DMS53 (cell line): ENCODE measurements around the gene FRMD4A.
"Not testable (repeated sequence)": the region's sequence is repeated elsewhere in the genome, so short reads cannot be mapped to it uniquely, and the experiment has no call there.

Experiments
- DNase-seq: peaks from one replicate; lab custom pipeline; 2025; lab: John Stamatoyannopoulos, UW

The FRMD4A gene

DNA sequence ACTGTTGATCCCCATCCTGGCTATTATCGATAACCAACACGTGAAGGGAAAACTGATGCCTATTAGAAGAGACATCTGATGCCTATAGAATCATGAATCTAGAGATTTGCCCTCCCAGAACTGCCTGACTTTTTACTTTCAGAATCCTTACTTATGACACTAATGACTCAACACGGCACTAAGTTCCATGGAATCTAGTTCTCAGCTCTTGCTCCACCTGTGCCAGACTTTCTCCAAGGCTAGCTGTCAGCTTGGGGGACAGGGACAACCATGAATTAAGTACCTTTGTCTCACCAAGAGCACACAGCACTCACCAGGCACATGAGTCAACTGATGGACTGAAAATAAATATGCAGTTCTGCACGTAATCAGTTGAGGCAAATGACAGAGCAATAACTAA is 184.2 kb downstream of the FRMD4A start:
- DNase-seq = no peak

DNA sequence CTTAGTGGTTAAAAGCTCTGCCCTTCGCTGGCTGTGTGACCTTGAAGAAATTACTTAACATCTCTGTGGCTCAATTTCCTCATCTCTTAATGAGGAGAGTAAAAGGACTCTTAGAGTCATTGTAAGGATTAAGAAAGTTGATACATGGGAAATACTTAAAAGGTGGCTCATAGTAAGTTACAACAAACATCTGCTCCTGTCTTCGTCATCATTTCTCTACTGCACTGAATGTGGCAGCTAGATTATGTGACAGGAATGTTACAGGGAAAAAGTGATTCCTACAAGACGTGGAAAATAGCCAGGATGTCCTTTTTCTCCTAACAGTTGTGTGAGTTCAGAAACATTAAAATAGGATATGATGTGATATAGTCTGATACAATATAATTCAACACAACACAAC is 184.7 kb downstream of the FRMD4A start:
- DNase-seq = no peak

DNA sequence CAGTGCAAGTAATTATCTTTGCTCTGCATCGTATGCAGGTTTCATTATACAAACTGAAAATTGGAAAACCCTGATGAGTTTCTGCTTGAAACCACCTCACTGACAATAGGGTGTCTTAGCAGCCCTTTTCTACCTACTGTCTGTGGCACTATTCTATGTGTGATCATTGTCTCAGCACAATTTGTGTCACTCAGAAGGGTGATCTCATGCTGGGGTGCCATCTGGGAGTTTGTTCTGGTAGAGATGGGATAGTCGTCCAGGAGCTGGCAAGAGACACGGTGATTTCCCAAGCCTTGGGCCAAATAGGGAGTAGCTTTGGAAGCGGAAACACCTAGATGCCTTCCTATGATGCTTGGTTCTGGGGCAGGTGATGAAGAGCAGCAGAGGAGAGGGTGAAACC is 186.3 kb downstream of the FRMD4A start:
- DNase-seq = no peak

DNA sequence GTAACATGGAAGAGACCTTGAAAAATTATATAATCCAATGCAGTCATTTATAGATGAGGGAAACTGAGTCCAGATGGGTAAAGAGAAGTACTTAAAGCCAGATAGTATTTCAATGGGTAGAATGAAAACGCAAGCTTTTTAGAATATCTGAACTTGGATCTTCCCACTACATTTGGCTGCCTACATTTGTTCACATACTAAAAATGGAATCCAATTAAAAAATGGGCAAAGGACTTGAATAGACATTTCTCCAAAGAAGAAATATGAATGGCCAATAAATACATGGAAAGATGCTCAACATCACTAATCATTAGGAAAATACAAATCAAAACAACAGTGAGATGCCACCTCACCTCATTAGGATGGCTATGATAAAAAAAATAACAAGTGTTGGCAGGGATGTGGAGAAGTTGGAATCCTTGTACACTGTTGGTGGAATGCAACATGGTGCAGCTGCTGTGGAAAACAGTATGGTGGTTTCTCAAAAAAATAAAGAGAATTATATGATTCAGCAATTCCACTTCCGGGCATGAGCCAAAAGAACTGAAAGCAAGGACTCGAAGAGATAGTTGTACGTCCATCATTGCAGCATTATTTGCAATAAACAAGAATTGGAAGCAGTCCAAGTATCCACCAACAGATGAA is 188.0 kb downstream of the FRMD4A start:
- DNase-seq = no peak

GRCh38 chr10:14141283-14141682 is 189.4 kb downstream of the FRMD4A start:
- DNase-seq = no peak

GRCh38 chr10:14137391-14137790 is 193.3 kb downstream of the FRMD4A start:
- DNase-seq = no peak

- not testable (repeated sequence) for DNase-seq
Observed at GRCh38 chr10:14135196-14135595, 195.5 kb downstream of the FRMD4A start.

DNA sequence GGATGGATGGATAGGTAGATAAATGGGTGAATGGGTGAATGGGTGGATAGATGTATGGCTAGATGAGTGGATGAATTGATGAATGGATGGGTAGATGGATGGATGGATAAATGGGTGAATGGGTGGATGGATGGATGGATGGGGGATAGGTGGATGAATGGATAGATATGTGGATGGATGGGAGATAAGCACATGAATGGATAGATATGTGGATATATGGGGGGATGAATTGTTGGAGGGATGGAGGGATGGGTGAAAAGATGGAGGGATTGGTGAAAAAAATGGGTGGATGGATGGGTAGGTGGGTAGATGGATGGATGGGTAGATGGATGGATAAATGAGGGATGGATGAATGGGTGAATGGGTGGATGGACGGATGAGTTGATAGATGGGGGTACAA is 196.4 kb downstream of the FRMD4A start:
- DNase-seq = no peak

DNA sequence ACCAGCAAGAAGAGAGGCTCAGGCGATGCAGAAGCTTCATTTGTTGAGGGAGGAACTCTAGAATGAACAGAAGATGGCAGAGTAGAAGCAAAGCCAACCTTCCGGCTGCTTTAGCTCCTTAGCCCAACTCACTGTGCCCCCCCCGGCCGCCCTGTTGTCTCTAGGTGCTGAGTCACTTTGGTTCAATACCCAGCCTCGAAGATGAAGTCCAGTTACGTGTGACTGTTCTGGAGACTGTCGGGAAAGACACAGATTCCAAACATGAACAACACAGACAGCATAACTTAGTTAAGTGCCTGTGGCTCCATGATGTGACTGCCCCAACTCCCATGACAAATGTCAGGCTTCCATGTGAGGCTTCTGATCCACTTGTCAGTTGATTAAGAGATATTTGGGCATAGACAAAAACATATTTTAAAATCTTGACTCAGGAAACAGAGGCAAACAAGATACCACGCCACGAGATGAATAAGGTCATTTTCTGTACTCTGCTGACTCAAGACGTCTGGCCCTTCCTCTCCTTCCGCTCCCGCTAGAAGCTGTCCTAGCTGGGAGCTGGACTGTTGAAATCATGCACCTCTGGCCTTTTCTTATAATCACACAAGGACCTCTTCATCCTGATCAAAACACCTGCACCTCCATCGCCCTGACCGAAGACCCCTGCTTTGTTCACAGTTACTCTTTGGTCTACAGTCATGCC is 199.3 kb downstream of the FRMD4A start:
- DNase-seq = no peak

- DNase-seq = no peak
Observed at GRCh38 chr10:14129770-14130169, 201.0 kb downstream of the FRMD4A start.

DNA sequence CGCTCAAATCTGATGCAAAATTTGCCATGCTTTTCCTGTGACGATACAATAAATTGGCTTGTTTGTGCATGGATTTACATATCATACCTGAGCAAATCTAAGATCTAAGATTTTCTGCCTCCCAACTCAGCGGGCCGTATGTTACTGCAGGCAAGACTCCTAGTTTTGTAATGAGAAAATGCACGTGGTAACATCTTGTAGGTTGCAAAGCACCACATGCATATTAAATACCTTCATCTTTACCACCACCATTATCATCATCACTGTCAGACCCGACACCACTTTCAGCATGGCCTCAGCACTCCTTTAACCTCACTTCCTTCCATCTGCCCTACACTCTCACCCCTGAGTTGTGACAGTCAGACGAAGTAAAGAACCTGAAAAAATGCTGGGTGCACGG is 202.2 kb downstream of the FRMD4A start:
- DNase-seq = no peak

- DNase-seq = peak; percentile 47
Observed at GRCh38 chr10:14126697-14127440, 203.9 kb downstream of the FRMD4A start.

DNA sequence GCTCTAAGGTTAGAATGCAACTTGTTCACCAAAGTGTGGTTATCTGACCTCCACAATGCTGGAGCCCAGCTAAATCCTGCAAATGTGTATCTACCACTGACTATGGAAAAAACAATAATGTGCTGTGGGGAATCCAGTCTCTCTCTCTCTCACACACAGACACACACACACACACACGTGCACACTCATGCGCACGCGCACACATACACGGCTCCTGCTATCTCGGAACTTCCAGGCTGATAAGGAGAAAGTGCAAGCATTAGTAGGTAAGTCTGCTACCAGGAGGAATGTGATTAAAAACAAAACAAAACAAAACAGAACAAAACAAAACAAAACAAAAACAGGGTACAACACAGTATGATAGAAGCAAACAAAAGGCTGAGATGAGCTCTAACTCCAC is 205.2 kb downstream of the FRMD4A start:
- DNase-seq = no peak

- no peak for DNase-seq
Observed at GRCh38 chr10:14124941-14125340, 205.8 kb downstream of the FRMD4A start.

- no peak for DNase-seq
Observed at GRCh38 chr10:14123139-14123538, 207.6 kb downstream of the FRMD4A start.

GRCh38 chr10:14120812-14121211 is 209.9 kb downstream of the FRMD4A start:
- no peak for DNase-seq

GRCh38 chr10:14118953-14119352 is 211.8 kb downstream of the FRMD4A start:
- DNase-seq = peak; percentile 96

GRCh38 chr10:14116837-14117236 is 213.9 kb downstream of the FRMD4A start:
- DNase-seq = no peak

DNA sequence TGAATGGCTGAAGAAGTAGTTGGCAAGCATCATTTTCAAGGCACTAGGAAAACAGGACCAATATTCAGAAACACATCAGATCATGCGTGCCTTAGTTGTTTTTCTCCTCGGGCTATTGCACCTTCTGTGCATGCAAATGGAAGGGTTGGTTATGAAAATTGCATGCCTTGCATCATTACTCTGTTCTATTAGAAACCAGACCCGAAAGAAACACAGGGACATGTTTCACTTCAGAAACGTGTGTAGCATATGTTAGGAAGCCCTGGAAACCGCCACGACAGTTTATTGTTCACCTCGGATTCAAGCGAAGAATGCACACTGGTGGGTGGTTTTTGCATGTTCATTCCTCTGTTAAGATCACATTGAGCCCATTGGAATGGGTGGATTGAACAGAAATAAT is 214.7 kb downstream of the FRMD4A start:
- no peak for DNase-seq

- DNase-seq = no peak
Observed at GRCh38 chr10:14114791-14115190, 215.9 kb downstream of the FRMD4A start.

GRCh38 chr10:14112056-14112455 is 218.7 kb downstream of the FRMD4A start:
- no peak for DNase-seq

DNA sequence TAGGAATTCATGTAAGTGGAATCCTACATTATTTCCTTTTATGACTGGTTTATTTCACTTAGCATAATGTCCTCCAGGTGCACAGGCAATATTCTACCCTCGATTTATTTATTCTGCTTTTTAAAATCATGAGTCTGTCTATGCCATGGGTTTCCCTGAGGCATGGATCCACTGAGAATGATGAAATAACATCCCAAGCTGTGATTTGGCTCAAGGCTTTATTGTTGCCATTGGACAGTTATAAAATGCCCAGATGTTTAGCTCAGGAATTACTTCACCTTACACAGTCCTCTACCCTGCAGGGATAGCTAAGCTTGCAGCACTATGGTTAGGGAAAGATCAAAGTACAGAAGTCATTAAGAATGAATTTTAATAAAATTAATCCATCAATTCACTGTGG is 219.5 kb downstream of the FRMD4A start:
- no peak for DNase-seq

DNA sequence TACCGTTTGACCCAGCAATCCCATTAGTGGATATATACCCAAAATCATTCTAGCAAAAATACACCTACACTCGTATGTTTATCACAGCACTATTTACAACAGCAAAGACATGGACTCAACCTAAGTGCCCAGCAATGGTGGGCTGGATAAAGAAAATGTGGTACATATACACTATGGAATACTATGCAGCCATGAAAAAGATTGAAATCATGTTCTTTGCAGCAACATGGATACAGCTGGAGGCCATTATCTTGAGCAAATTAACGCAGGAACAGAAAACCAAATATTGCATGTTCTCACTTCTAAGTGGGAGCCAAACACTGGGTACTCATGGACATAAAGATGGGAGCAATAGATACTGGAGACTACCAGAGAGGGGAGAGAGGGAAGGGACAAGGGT is 223.9 kb downstream of the FRMD4A start:
- DNase-seq = no peak
